Measurements from ENCODE around the gene ZNF648.
"Not testable (repeated sequence)": the region's sequence is repeated elsewhere in the genome, so short reads cannot be mapped to it uniquely, and the experiment has no call there.

Gene ZNF648

DNA sequence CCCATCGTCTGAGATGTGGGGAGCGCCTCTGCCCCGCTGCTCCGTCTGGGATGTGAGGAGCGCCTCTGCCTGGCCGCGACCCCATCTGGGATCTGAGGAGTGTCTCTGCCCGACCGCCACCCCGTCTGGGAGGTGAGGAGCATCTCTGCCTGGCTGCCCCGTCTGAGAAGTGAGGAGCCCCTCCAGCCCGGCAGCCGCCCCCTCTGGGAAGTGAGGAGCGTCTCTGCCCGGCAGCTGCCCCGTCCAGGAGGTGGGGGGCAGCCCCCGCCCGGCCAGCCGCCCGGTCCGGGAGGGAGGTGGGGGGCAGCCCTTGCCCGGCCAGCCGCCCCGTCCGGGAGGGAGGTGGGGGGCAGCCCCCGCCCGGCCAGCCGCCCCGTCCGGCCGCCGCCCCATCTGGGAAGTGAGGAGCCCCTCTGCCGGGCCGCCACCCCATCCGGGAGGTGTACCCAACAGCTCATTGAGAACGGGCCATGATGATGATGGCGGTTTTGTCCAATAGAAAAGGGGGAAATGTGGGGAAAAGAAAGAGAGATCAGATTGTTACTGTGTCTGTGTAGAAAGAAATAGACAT is 50.6 kb downstream of the ZNF648 start:
- H2BK120ac ChIP-seq (ENCODE audit: low read depth, low read length); H3K18ac ChIP-seq (ENCODE audit: low read depth in 1 of 2, low read length in 2 of 2); H3K14ac ChIP-seq (ENCODE audit: low read length in 2 of 2); H3K4me3 ChIP-seq (ENCODE audit: insufficient read depth in 1 of 2, low read depth in 1 of 2, low read length in 2 of 2); H3K36me3 ChIP-seq (ENCODE audit: control insufficient read depth in 1 of 2, insufficient read depth in 2 of 2, low read depth in 1 of 2, low read length in 2 of 2); H3K9ac ChIP-seq (ENCODE audit: low read length); H2BK15ac ChIP-seq (ENCODE audit: low read depth, poor library complexity, severe bottlenecking); H3K4ac ChIP-seq (ENCODE audit: low read depth in 1 of 2, low read length in 2 of 2); H2BK12ac ChIP-seq (ENCODE audit: low read length in 2 of 2); H2BK5ac ChIP-seq (ENCODE audit: low read depth, low read length, poor library complexity, severe bottlenecking); H2AK5ac ChIP-seq (ENCODE audit: low read length, severe bottlenecking); H3K23ac ChIP-seq (ENCODE audit: low read length in 2 of 2); H4K91ac ChIP-seq (ENCODE audit: low read length); H4K8ac ChIP-seq (ENCODE audit: low read length); H3K9me3 ChIP-seq (ENCODE audit: control insufficient read depth, low read length); H3K27me3 ChIP-seq (ENCODE audit: control insufficient read depth in 1 of 2, insufficient read depth in 1 of 2, low read length in 2 of 2); H3K27ac ChIP-seq (ENCODE audit: low read length, poor library complexity, severe bottlenecking); H3K79me1 ChIP-seq (replicated peaks; ENCODE audit: low read length, poor library complexity, severe bottlenecking); H3K4me1 ChIP-seq (ENCODE audit: control insufficient read depth, insufficient read depth, low read depth, low read length); DNase-seq; H3K4me2 ChIP-seq (ENCODE audit: low read length, poor library complexity, severe bottlenecking); H2AFZ ChIP-seq (ENCODE audit: low read depth, low read length): not testable (repeated sequence)
- 94% methylated on average over 37 of the region's 37 CpGs for WGBS

DNA sequence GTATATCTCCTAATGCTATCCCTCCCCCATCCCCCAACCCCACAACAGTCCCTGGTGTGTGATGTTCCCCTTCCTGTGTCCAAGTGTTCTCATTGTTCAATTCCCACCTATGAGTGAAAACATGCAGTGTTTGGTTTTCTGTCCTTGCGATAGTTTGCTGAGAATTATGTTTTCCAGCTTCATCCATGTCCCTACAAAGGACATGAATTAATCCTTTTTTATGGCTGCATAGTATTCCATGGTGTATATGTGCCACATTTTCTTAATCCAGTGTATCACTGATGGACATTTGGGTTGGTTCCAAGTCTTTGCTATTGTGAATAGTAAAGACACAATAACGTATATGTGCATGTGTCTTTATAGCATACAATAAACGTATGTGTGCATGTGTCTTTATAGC is 56.1 kb downstream of the ZNF648 start:
- 92% methylated on average over 3 of the region's 3 CpGs for WGBS

DNA sequence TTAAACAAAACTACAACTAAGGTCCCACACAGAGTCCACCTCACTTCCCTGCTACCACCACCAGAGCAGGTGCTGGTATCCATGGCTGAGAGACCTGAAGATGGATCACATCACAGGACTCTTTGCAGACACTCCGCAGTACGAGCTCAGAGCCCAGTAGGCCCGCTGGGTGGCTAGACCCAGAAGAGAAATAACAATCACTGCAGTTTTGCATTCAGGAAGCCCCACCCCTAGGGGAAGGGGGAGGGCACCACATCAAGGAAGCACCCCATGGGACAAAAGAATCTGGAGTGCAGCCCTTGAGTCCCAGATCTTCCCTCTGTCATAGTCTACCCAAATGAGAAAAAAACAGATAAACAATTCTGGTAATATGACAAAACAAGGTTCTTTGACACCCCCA is 56.9 kb downstream of the ZNF648 start:
- Histone ChIP-seq H3K4ac (ENCODE audit: low read depth in 1 of 2, low read length in 2 of 2) (no peak overlapping the region), H3K4me1 (ENCODE audit: control insufficient read depth, insufficient read depth, low read depth, low read length) (no peaks in the 10 kb centered on the region), H3K14ac (ENCODE audit: low read length in 2 of 2) (no peak overlapping the region), H3K36me3 (ENCODE audit: control insufficient read depth in 1 of 2, insufficient read depth in 2 of 2, low read depth in 1 of 2, low read length in 2 of 2) (no peaks in the 10 kb centered on the region), H3K27ac (ENCODE audit: low read length, poor library complexity, severe bottlenecking) (no peak overlapping the region), H3K27me3 (ENCODE audit: control insufficient read depth in 1 of 2, insufficient read depth in 1 of 2, low read length in 2 of 2) (peaks cover 0 to 5% of the 10 kb centered on the region in 2 experiments), H3K4me3 (ENCODE audit: insufficient read depth in 1 of 2, low read depth in 1 of 2, low read length in 2 of 2) (no peak overlapping the region), H4K8ac (ENCODE audit: low read length) (no peak overlapping the region), H2BK5ac (ENCODE audit: low read depth, low read length, poor library complexity, severe bottlenecking) (no peak overlapping the region), H4K91ac (ENCODE audit: low read length) (no peak overlapping the region), H2BK12ac (ENCODE audit: low read length in 2 of 2) (no peak overlapping the region), H3K9ac (ENCODE audit: low read length) (no peak overlapping the region), H3K79me1 (replicated peaks; ENCODE audit: low read length, poor library complexity, severe bottlenecking) (no peaks in the 10 kb centered on the region), H3K18ac (ENCODE audit: low read depth in 1 of 2, low read length in 2 of 2) (no peak overlapping the region), H3K23ac (ENCODE audit: low read length in 2 of 2) (no peak overlapping the region), H2AFZ (ENCODE audit: low read depth, low read length) (no peak overlapping the region), H3K9me3 (ENCODE audit: control insufficient read depth, low read length) (no peaks in the 10 kb centered on the region), H2AK5ac (ENCODE audit: low read length, severe bottlenecking) (no peak overlapping the region), H2BK15ac (ENCODE audit: low read depth, poor library complexity, severe bottlenecking) (no peak overlapping the region), H3K4me2 (ENCODE audit: low read length, poor library complexity, severe bottlenecking) (no peak overlapping the region), H2BK120ac (ENCODE audit: low read depth, low read length) (no peak overlapping the region)
- WGBS, result 94% methylated on average over 3 of the region's 3 CpGs
- no peak for DNase-seq

More for the DNA sequence above, 56.1 kb downstream of the ZNF648 start:
- not testable (repeated sequence) for H2BK5ac ChIP-seq (ENCODE audit: low read depth, low read length, poor library complexity, severe bottlenecking); H2BK12ac ChIP-seq (ENCODE audit: low read length in 2 of 2); H3K4me1 ChIP-seq (ENCODE audit: control insufficient read depth, insufficient read depth, low read depth, low read length); H3K9me3 ChIP-seq (ENCODE audit: control insufficient read depth, low read length); H3K36me3 ChIP-seq (ENCODE audit: control insufficient read depth in 1 of 2, insufficient read depth in 2 of 2, low read depth in 1 of 2, low read length in 2 of 2); H3K27ac ChIP-seq (ENCODE audit: low read length, poor library complexity, severe bottlenecking); H2AFZ ChIP-seq (ENCODE audit: low read depth, low read length); H3K23ac ChIP-seq (ENCODE audit: low read length in 2 of 2); H4K91ac ChIP-seq (ENCODE audit: low read length); H2BK120ac ChIP-seq (ENCODE audit: low read depth, low read length); H3K79me1 ChIP-seq (replicated peaks; ENCODE audit: low read length, poor library complexity, severe bottlenecking); H3K27me3 ChIP-seq (ENCODE audit: control insufficient read depth in 1 of 2, insufficient read depth in 1 of 2, low read length in 2 of 2); H2BK15ac ChIP-seq (ENCODE audit: low read depth, poor library complexity, severe bottlenecking); H3K9ac ChIP-seq (ENCODE audit: low read length); H3K14ac ChIP-seq (ENCODE audit: low read length in 2 of 2); H3K4ac ChIP-seq (ENCODE audit: low read depth in 1 of 2, low read length in 2 of 2); H4K8ac ChIP-seq (ENCODE audit: low read length); H3K4me3 ChIP-seq (ENCODE audit: insufficient read depth in 1 of 2, low read depth in 1 of 2, low read length in 2 of 2); H3K18ac ChIP-seq (ENCODE audit: low read depth in 1 of 2, low read length in 2 of 2); H3K4me2 ChIP-seq (ENCODE audit: low read length, poor library complexity, severe bottlenecking); DNase-seq; H2AK5ac ChIP-seq (ENCODE audit: low read length, severe bottlenecking)

Measured in mesenchymal stem cell (in vitro differentiated cells and primary cell).